Upper lobe of left lung (tissue), 4 donors: ENCODE data around the gene ROR2.

ENCODE experiments used
- CTCF ChIP-seq, 6 experiments: fragments of 450-650 bp in 4 of 6; fragments of 200-600 bp in 2 of 6; sonication (generic) in 2 of 6; IDR thresholded peaks; one replicate each; pipeline ENCODE4 v1.5.1; 2016 to 2019; ENCODE audit warnings: antibody characterized with exemption in 6 of 6
- POLR2A ChIP-seq, 4 donors: fragments of 450-650 bp; IDR thresholded peaks; one replicate each; pipeline ENCODE4 v1.5.1; 2016 to 2017; ENCODE audit warnings: antibody characterized with exemption in 4 of 4, mild to moderate bottlenecking in 2 of 4

- no peak for TF ChIP-seq POLR2A (IDR thresholded peaks at IDR 0.05)
- no peak for TF ChIP-seq CTCF (IDR thresholded peaks at IDR 0.05)
Observed at GRCh38 chr9:91885746-91886413, 64.1 kb downstream of the ROR2 start.
